OCI-LY7 (cell line): ENCODE measurements around the gene ERICH3. TPM values are rescaled to one million over a fixed set of nuclear protein-coding genes. Genes with fewer than 3 reads are reported as not detected.

Source experiments
- BruUV-seq: library from RNA; stranded (reverse); fragments of 400-500 nt; replicated peaks from 2 replicates; lab custom pipeline; 2021; lab: Mats Ljungman, UMichigan
- CTCF ChIA-PET: fragments of 300-600 bp; sonication (Branson Sonifier 250); formaldehyde crosslinking; loops from one replicate; lab custom pipeline; 2022; ENCODE audit warnings: antibody characterized with exemption; ENCODE audit not compliant: unreplicated experiment; lab: Charles Lee
- POLR2A ChIA-PET: fragments of 300-600 bp; sonication (Branson Sonifier 250); formaldehyde crosslinking; loops from one replicate; lab custom pipeline; 2022; ENCODE audit warnings: antibody characterized with exemption; lab: Charles Lee
- DNase-seq: peaks from one replicate; pipeline ENCODE4 v3.0.0-alpha.2; 2015; ENCODE audit warnings: low spot score
- H2AFZ ChIP-seq: fragments of 200-600 bp; sonication (generic), shearing (Covaris generic); 2 replicates; pipeline ENCODE4 v1.6.1; 2014; ENCODE audit warnings: mild to moderate bottlenecking, antibody characterized with exemption, low read length, moderate library complexity
- H3K27ac ChIP-seq: fragments of 200-600 bp; sonication (generic); 2 replicates; pipeline ENCODE4 v1.5.1; 2014; ENCODE audit warnings: mixed run types, low read depth, mild to moderate bottlenecking, moderate library complexity, low read length, inconsistent platforms; ENCODE audit not compliant: poor library complexity, severe bottlenecking
- H3K36me3 ChIP-seq: fragments of 200-600 bp; sonication (generic); 2 replicates; pipeline ENCODE4 v1.6.1; 2014; ENCODE audit warnings: mild to moderate bottlenecking, antibody characterized with exemption, low read length, moderate library complexity, mixed read lengths; ENCODE audit not compliant: insufficient read depth
- H3K4me1 ChIP-seq: fragments of 200-600 bp; sonication (generic); 2 replicates; pipeline ENCODE4 v1.5.1; 2014; ENCODE audit warnings: mild to moderate bottlenecking, low read length; ENCODE audit not compliant: insufficient read depth, poor library complexity, severe bottlenecking
- H3K4me2 ChIP-seq: fragments of 200-600 bp; sonication (generic); 2 replicates; pipeline ENCODE4 v1.6.1; 2014; ENCODE audit warnings: mild to moderate bottlenecking, low read length
- H3K4me3 ChIP-seq: fragments of 200-600 bp; sonication (generic); 2 replicates; pipeline ENCODE4 v1.5.1; 2014; ENCODE audit warnings: mild to moderate bottlenecking, low read depth, low read length; ENCODE audit not compliant: poor library complexity, severe bottlenecking
- H3K79me2 ChIP-seq: fragments of 200-600 bp; sonication (generic); 2 replicates; pipeline ENCODE4 v1.6.1; 2016; ENCODE audit warnings: low read depth, mild to moderate bottlenecking, low read length, moderate library complexity, mixed read lengths; ENCODE audit not compliant: insufficient read depth
- H3K9me2 ChIP-seq: fragments of 200-600 bp; sonication (generic); 2 replicates; pipeline ENCODE4 v1.6.1; 2016; ENCODE audit warnings: mild to moderate bottlenecking, low read length, mixed read lengths; ENCODE audit not compliant: insufficient read depth
- H3K9me3 ChIP-seq: fragments of 200-600 bp; sonication (generic); 2 replicates; pipeline ENCODE4 v1.6.1; 2014; ENCODE audit warnings: mild to moderate bottlenecking, mixed run types, low read length, mixed read lengths
- H4K20me1 ChIP-seq: fragments of 200-600 bp; sonication (generic); 2 replicates; pipeline ENCODE4 v1.6.1; 2014; ENCODE audit warnings: mild to moderate bottlenecking, antibody characterized with exemption, low read length, moderate library complexity, mixed read lengths; ENCODE audit not compliant: insufficient read depth
- EZH2phosphoT487 ChIP-seq: fragments of 200-600 bp; sonication (generic); IDR thresholded peaks from 2 replicates; pipeline ENCODE4 v1.6.1; 2018; ENCODE audit warnings: low read depth, borderline replicate concordance, mild to moderate bottlenecking, mixed run types, antibody characterized with exemption, low read length, moderate library complexity, mixed read lengths
- intact Hi-C: fragments of 100-400 bp; cut with micrococcal nuclease; formaldehyde crosslinking; loops from one replicate; pipeline ENCODE4 v1.10.0; 2022; ENCODE audit not compliant: unreplicated experiment
- total RNA-seq, 2 experiments: library from RNA; depleted of rRNA in 1 of 2; stranded (reverse); fragments of >200 nt in 1 of 2; shearing (Covaris generic) in 1 of 2; gene quantifications; 2 replicates each; pipeline ENCODE4 v1.2.3, GENCODE V29; 2014 to 2022
- TF ChIP-seq, protein P1 (sequence below): fragments of 200-600 bp; sonication (generic); conservative IDR thresholded peaks from 2 replicates; pipeline ENCODE4 v1.5.1; 2014; ENCODE audit warnings: mild to moderate bottlenecking, antibody characterized with exemption, low read length, moderate library complexity, mixed read lengths

Gene ERICH3
- total RNA-seq, 2 experiments from 2014 or later = not detected

DNA sequence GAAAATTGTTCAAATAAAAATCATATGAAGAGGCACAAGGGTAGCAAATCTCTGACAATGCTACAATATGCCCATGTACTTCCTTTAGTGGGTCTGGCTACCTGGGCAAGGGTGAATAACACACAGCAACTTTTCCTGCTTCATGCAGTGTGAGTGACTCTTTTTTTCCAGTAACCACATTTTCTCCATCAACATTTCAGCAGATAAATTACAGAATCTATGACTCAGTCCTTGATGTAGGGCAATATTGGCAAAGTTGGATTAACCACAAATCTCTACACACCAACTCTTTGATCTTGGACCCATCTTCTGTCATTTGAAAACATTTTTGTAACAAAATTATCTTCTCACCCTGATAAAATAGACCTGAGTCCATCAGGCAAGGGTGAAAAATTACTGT, 31.7 kb downstream of the ERICH3 start:
- no peaks in the 10 kb centered on the region for H4K20me1 ChIP-seq
- ChIA-PET POLR2A (no interaction called here), CTCF (no interaction called here)
- intact Hi-C loops = no loop called here
- H2AFZ ChIP-seq = no peak overlapping the region
- no peak overlapping the region for H3K27ac ChIP-seq
- no peak overlapping the region for H3K4me3 ChIP-seq
- no TSS peak for BruUV-seq
- TF ChIP-seq, protein P1, sequence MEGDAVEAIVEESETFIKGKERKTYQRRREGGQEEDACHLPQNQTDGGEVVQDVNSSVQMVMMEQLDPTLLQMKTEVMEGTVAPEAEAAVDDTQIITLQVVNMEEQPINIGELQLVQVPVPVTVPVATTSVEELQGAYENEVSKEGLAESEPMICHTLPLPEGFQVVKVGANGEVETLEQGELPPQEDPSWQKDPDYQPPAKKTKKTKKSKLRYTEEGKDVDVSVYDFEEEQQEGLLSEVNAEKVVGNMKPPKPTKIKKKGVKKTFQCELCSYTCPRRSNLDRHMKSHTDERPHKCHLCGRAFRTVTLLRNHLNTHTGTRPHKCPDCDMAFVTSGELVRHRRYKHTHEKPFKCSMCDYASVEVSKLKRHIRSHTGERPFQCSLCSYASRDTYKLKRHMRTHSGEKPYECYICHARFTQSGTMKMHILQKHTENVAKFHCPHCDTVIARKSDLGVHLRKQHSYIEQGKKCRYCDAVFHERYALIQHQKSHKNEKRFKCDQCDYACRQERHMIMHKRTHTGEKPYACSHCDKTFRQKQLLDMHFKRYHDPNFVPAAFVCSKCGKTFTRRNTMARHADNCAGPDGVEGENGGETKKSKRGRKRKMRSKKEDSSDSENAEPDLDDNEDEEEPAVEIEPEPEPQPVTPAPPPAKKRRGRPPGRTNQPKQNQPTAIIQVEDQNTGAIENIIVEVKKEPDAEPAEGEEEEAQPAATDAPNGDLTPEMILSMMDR = no peak
- TF ChIP-seq EZH2phosphoT487 = no peak
- H3K4me2 ChIP-seq = no peak overlapping the region
- DNase-seq = no peak
- H3K9me2 ChIP-seq = no peaks in the 10 kb centered on the region
- H3K9me3 ChIP-seq = no peaks in the 10 kb centered on the region
- no peaks in the 10 kb centered on the region for H3K4me1 ChIP-seq
- H3K36me3 ChIP-seq = no peaks in the 10 kb centered on the region
- no peaks in the 10 kb centered on the region for H3K79me2 ChIP-seq

DNA sequence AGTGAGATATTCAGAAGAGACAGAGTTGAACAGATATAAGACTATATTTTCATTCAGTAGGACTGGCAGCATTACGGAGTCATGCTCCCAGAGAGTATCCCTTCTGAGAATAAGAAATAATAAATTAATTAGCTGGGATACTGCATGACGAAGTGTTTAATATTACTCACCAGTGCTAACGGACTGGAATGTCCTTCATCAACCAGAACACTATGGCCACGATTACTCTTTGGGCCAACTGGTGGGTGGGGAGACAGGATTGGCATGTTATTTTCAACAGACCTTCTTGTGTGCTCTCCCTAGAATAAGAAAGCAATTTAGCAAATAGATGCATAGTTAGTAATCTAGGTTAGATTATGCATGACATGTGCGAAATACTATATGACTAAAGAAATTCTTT, 32.4 kb downstream of the ERICH3 start:
- Histone ChIP-seq H2AFZ (no peak overlapping the region), H3K36me3 (no peaks in the 10 kb centered on the region), H3K4me1 (no peaks in the 10 kb centered on the region), H3K79me2 (no peaks in the 10 kb centered on the region), H3K9me3 (no peaks in the 10 kb centered on the region), H3K4me2 (no peak overlapping the region), H3K4me3 (no peak overlapping the region), H3K27ac (no peak overlapping the region), H3K9me2 (no peaks in the 10 kb centered on the region), H4K20me1 (no peaks in the 10 kb centered on the region)
- TF ChIP-seq EZH2phosphoT487 = no peak
- TF ChIP-seq, protein P1 = no peak
- intact Hi-C loops = no loop called here
- POLR2A ChIA-PET = no interaction called here
- BruUV-seq = no TSS peak
- no peak for DNase-seq
- CTCF ChIA-PET = no interaction called here

DNA sequence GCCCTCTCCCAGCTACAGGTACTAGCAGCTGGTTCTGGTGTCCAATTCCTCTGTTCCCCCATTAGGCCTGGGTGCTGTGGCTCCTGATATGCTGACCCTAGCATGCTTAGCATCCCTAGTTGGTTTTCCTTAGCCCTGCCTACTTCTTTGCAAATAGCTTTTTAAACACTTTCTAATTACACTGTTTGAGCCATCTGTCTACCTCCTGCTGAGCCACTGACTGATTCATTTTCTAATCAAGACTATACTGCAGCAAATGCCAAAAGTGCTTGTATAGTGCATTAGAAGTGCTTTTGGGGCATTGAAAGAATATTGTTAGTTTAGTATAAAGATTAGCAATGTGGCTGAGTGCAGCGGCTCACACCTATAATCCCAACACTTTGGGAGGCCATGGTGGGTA, 36.3 kb downstream of the ERICH3 start:
- intact Hi-C loops = no loop called here

More for the DNA sequence above, 36.3 kb downstream of the ERICH3 start:
- no peak overlapping the region for H3K27ac ChIP-seq
- BruUV-seq = no TSS peak
- H4K20me1 ChIP-seq = no peaks in the 10 kb centered on the region
- no peak for DNase-seq
- H3K4me2 ChIP-seq = no peak overlapping the region
- CTCF ChIA-PET = no interaction called here
- H3K4me3 ChIP-seq = no peak overlapping the region
- H3K36me3 ChIP-seq = no peaks in the 10 kb centered on the region
- H3K9me2 ChIP-seq = no peaks in the 10 kb centered on the region
- H3K4me1 ChIP-seq = no peaks in the 10 kb centered on the region
- TF ChIP-seq EZH2phosphoT487 = no peak
- TF ChIP-seq, protein P1 = no peak
- no peak overlapping the region for H2AFZ ChIP-seq
- POLR2A ChIA-PET = no interaction called here
- H3K9me3 ChIP-seq = no peaks in the 10 kb centered on the region
- no peaks in the 10 kb centered on the region for H3K79me2 ChIP-seq
